Activated CD4-positive, alpha-beta T cell treated with anti-CD3 and anti-CD28 coated beads, Interleukin-2, Interleukin-4, amounts not matched to agents 100 ng/mL and 50 ng/mL, durations not matched to agents 16 hours and 8 hours (primary cell): Measurements from ENCODE around the gene DENR.
"Not testable (repeated sequence)": the region's sequence is repeated elsewhere in the genome, so short reads cannot be mapped to it uniquely, and the experiment has no call there.

Experiments used
- DNase-seq: peaks from one replicate; pipeline ENCODE4 v3.0.0-alpha.2; 2020; ENCODE audit warnings: low spot score

The DENR gene, protein sequence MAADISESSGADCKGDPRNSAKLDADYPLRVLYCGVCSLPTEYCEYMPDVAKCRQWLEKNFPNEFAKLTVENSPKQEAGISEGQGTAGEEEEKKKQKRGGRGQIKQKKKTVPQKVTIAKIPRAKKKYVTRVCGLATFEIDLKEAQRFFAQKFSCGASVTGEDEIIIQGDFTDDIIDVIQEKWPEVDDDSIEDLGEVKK

DNA sequence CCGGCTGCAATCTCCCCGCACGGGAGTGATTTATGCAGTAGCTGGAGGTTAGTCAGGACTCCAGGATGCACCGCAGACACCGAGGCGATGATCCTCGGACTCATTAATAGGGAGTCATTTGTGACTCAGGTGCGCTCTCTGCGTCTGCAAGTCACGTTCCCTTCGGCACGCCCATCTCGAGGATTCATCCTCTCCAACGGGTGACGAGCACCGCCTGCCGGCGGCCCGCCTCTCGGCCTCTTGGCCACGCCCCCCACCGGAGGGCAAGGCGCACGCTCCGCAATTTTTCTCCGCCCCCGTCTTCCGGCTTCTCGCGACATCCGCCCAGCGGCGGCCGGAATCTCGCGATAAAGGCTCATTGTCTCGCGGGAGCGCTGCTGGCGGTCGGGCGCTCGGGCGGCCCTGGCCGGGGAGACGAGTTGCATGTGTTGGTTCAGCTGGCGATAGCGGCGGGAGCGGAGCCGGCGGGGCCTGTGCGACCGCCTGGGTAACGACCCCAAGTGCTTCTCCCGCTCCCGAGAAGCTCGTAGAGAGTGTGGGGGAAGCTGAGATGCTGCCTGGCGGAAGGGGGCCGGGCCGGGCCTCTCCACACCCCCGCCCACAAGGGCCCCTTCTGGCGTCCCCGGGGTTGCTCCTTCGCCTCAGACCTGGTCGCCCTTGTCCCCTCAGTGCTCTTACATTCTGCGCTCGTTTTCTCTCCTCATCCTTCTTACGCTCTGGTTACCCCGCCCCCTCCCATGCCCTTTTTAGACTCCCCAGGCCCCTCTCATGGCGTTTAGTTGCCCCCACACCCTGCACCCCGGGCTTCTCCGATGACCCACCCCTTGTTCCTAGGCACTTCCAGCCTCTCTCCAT lies at the start of gene DENR:
TSS of gene DENR (plus strand) at position 361 of the 855 bp plus-strand sequence. CDS start 878 bp downstream, outside the sequence.
- DNase-seq, result peak; percentile 100

DNA sequence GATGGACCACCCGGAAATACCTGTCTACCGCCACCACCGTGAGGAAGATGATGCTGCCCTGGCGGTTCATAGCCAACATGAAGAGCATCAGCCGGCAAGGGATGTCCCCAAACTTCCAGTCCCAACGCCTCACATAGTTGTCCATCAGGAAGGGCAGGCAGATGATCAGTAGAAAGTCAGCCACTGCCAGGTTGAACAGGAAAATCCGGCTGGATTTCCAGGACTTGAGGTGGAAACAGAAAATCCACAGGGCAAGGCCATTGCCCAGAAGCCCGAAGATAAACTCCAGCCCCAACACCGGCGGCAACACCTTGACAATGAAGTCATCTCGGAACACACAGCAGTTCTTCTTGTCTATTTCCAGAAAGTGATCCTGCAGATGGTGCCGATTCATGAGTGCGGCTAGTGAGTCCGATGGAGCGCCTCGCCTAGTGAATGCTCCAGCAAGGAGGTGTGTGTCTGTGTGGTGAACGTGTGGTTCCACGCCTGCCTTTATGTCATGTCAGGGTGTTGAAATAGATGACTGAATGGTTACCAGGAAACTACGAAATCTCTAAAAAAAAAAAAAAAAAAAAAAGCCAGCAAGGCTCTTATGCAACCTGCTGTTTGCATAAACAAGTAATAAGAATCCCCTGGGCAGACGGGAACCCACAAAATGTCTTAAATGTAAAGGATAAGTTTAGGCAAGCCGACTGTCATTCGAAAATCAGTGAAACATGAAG lies 49.6 kb upstream of the DENR start, which contains the start of gene HCAR2:
TSS of gene HCAR2 (minus strand) at position 468 of the 722 bp plus-strand sequence. CDS start at position 394, 74 bp downstream.
- not testable (repeated sequence) for DNase-seq

DNA sequence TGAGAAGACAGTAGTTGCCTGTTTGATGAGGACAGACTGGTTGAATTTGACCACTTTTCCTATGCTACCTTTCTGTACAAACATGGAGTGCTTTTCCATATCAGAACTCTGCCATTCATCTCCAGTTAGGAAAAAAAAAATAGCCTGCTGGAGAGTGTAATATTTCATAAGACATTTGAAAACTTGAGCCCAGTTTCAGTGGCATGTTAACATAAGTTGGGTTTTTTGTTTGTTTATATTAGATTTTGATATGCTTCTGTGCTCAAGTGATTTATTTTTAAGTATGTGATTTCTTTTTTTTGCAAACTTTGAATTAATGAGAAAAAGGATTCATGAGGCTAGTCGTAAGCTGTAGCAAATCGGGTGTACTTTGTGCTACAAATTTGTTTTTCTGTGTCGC lies 48.8 kb upstream of the DENR start:
- DNase-seq, result not testable (repeated sequence)

DNA sequence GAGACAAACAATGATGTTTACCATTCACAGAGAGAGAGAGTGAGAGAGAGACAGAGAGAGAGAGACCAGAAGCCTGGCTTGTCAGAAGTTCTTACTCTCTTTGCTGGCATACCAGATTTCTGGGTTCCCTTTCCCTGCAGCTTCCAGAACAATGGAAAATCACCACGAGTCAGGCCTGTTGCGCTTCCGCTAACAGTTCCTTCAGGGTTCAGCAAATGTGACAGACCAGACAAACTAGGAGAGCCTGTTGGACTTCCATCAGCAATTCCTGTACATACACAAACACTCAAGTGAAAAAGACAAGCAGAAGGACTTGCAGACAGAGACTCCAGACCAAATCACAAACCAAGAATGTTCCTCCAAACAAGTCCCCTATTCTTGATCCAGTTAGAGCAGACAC lies 43.3 kb upstream of the DENR start:
- not testable (repeated sequence) for DNase-seq

DNA sequence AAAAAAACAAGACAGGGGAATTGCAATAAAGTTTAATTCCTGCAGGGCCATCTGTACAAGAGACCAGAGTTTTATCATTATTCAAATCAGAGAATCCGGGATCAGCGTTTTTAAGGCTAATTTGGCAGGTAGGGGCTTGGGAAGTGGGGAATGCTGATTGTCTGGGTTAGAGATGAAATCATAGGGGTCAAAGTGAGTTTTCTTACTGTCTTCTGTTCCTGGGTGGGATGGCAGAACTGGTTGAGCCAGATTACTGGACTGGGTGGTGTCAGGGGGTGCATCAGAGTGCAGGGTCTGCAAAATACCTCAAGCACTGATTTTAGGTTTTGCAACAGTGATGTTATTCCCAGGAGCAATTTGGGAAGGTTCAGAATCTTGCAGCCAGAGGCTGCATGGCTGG lies 42.3 kb upstream of the DENR start:
- DNase-seq, result not testable (repeated sequence)

DNA sequence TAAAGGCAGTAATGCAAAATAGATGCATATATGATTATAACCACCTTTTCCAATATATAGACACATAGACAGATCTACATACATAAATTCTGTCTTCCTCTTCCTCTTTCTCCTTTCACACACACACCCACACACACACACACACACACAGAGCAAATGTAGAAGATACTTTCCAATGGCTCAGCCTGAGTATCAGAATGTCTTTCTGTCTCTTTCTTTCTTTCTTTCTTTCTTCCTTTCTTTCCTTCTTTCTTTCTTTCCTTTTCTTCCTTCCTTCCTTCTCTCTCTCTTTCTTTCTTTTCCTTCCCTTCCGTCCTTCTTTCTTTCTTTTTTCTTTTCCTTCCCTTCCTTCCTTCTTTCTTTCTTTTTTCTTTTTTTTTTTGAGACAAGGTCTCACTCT lies 41.4 kb upstream of the DENR start:
- not testable (repeated sequence) for DNase-seq

DNA sequence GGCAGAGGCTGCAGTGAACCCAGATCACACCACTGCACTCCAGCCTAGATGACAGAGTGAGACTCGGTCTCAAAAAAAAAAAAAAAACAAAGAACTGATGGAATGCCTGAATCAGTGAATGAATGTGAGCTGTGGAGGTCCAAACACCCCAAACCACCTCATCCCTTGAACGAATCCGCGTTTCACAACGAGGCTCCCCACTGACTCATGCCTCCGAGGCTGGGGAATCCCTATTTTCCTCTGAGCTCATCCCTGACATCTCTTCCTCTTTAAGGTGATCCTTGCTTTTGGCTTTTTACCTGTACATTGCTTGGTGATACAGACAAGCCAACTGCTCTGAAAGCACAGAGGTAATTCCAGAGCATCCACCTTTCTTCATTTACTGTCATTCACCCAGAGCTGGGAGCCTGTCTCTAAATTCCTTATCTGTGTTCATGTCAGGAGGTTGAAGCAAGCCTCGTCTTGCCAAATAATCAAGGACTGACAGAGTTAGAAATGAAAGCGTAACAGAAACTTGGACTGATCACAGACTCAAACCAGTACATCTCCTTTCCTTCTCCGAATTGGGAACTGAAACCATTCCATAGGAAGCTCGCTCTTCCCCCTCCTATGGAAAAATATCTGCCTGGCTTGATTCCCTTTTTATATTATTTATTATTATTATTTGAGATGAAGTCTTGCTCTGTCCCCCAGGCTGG lies 39.0 kb upstream of the DENR start:
- not testable (repeated sequence) for DNase-seq

DNA sequence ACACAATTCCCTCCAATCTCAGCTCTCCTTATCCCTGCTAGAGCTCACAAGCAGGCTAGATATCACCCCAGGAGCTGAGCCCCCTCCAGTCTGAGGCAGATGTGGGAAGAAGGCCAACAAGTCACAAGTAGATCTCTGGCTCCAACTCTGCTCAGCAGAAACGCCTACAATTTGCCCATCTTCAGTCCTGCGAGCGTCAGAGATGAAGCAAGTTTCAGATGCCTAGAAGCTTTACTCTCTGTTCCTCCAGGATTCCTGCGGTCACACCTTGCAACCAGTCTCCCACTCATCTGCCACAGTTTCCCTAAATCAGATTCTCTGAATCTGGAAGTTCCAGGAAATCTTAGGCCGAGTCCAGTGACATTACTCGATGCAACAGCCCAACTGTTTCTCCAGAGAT lies 37.4 kb upstream of the DENR start:
- not testable (repeated sequence) for DNase-seq

DNA sequence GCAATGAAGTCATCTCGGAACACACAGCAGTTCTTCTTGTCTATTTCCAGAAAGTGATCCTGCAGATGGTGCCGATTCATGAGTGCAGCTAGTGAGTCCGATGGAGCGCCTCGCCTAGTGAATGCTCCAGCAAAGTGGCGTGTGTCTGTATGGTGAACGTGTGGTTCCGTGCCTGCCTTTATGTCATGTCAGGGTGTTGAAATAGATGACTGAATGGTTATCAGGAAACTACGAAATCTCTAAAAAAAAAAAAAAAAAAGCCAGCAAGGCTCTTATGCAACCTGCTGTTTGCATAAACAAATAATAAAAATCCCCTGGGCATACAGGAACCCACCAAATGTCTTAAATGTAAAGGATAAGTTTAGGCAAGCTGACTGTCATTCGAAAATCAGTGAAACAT lies 36.0 kb upstream of the DENR start, which contains the start of gene HCAR3:
TSS of gene HCAR3 (minus strand) at position 154 of the 400 bp plus-strand sequence. CDS start at position 80, 74 bp downstream.
- DNase-seq, result not testable (repeated sequence)

DNA sequence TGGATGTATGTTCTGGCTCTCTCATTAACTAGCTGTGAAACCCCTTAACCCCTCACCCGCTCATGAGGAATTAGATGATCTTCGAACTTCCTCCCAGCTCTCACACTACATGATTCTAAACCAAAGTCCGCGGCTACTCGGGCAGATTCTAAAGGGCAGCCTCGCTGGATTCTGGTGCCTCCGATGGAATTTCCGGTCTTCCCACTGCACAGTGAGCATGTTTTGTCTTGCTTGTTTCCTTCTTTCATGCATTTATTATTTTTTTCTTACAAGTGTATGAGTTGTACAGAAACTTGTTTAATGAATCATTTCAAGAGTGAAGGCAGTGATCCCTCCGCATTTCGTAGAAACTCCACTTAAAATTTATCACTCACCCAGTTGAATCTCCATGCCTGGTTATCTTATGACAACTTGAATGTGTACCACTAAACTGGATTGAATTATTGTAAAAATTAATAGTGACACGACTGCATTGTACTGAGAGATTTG lies 31.5 kb upstream of the DENR start:
- peak; percentile 80 for DNase-seq

DNA sequence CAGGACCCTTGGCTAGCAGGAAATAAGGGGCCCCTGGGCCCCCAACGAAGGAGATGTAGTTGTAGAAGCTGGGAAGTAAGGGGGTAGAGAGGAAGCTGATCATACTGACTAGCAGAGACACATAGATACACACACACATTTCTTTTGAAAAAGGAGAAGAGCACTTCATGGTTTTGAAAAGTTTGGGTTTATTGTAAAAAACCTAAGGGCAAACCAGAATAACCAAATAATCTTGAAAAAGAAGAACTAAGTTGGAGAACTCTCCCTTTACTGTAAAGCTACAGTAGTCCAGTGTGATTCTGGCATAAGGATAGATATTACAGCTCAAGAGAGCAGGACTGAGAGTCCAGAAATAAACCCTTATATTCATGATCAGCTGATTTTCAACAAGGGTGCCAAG lies 30.2 kb upstream of the DENR start:
- no peak for DNase-seq

DNA sequence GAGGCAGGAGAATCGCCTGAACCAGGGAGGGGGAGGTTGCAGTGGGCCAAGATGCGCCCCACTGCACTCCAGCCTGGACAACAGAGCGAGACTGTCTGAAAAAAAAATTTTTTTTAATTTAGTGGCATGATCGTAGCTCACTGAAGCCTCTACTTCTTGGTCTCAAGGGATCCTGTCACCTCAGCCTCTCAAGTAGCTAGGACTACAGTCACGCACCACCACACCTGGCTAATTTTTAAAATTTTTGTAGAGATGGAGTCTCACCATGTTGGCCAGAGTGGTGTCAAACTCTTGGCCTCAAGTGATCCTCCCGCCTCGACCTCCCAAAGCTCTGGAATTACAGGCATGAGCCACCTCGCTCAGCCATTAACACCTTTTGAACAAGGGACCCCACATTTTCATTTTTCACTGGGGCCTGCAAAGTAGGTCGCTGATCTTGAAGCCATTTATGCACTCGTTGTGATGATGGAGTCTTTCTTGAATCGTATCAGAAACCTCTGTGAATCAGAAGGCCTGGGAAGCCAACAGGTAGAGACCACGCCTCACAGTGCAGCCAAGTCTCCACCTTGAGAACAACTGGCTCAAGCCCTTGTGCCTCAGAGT lies 27.9 kb upstream of the DENR start:
- no peak for DNase-seq

DNA sequence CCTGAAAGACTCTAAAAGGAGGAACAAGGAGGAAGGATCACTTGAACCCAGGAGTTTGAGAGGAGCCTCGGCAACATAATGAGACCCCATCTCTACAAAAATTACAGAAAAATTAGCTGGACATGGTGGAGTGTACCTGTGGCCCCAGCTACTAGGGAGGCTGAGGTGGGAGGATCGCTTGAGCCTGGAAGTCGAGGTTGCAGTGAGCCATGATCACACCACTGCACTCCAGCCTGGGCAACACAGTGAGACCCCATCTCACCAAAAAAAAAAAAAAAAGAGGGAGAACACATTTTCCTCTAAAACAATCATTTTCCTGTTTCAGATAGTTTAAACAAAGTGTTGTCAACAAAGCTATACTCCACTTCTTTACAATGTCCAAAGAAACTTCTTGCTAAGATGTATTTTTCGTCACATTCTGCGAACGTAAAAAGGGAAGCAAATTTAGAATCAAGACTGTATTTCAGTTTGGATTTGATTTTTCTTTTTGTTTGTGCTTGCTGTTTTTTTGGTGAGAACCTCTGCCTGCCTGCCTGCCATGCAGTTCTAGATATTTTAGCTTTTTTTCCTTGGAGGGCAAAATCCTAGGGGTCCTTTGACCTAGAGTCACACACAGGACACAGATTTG lies 27.1 kb upstream of the DENR start:
- no peak for DNase-seq

DNA sequence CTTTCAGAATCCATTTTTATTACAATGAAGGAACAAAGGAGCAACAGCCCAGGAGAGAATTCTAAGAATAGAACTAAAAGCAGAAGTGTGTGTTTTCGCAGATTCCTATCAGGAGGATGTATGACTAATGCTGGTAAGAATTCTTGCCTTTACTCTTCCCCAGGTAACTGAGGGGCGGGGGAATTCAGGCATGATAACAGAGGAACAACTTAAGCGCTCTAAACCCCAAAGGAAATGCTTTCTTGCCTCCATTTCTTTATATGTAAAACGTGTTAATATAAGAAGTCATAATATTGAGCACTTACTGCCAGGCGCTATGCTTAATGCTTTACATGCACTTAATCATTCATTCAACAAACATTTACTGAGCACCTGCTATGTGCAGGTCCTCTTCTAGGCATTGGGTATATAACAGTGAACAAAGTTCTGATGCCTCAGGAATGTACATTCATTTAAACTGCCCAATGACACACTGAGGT lies 26.5 kb upstream of the DENR start:
- DNase-seq, result peak; percentile 70

DNA sequence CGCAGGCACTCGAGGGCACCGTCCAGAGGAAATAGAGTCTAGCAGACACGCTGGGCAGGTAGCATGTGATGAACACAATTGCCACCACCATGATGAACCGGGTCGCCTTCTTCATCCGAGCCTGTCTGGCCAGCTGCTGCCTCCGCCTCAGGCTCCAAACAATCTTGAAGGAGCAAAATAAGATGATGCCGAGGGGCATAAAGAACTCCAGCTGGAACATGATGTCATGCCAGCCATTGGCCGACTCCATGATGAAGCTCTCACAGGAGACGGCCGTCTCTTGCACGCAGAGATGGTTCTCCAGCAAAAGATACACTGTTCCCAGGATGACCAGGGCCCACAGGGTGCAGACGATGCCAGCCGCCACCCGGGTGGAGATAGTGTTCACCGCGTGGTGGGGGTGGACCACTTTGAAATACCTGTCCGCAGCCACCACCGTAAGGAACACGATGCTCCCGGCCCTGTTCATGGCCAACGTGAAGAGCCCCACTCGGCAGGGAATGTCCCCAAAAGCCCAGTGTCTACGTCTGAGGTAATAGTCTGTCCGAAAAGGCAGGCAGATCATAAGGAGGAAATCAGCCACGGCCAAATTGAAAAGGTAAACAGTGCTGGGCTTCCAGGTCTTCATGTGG lies 22.9 kb upstream of the DENR start:
- DNase-seq, result no peak

DNA sequence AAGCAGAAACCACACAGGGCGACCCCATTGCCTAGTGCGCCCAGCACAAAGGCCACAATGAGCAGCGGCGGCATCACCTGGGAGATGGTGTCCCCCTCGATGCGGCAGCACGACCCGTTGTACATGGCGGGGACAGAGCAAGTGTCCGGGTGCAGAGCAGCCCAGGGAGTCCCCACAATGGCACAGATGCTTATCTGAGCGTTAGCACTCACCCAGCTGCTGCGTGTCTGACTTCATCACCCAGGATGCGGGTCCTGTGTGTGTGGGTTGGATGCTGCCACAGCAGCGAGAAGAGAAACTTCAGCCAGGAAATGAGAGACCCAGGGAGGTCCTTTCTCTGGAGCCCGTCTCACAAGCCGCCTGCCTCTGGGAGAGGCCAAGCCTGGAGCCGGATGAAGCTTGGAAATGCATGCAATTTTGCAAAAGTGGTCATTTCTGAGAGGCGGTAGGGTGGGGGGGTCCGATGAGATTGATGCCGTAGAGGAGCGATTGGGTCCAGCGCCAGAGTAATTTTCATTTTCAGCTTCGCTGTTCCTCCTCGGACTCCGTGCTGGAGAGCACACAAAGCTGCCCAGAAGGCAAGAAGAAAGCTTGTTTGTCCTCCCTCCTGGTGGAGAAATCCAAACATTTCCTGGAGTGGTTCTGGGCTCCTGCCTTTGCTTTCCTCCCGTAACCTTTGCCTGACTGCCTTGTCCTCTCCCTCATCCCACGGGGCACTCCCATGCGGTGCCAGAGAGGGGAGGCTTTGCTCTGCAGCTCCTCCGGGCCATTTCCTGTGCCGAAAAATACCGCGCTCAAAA lies 22.2 kb upstream of the DENR start, which contains the start of gene HCAR1:
TSS of gene HCAR1 (minus strand) at position 630 of the 800 bp plus-strand sequence. CDS start at position 125, 505 bp downstream.
- peak; percentile 85 for DNase-seq

DNA sequence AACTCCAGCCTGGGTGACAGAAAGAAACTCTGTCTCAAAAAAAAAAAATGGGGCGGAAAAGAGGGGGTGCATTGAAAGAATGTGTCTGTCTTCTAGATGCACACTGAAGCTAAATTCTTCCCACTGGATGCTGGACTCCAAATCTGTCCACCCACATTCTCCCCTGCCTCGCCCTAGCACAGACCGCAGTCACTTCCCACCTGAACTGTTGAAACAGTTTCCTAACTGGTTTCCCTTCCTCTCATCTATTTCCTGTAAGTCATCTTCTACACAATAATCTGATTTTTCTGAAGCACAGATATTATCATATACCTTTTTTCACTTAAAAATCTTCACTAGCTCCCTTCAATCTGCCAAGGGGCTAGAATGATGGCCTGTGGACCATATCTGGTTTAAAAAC lies 20.5 kb upstream of the DENR start:
- DNase-seq, result peak; percentile 59

DNA sequence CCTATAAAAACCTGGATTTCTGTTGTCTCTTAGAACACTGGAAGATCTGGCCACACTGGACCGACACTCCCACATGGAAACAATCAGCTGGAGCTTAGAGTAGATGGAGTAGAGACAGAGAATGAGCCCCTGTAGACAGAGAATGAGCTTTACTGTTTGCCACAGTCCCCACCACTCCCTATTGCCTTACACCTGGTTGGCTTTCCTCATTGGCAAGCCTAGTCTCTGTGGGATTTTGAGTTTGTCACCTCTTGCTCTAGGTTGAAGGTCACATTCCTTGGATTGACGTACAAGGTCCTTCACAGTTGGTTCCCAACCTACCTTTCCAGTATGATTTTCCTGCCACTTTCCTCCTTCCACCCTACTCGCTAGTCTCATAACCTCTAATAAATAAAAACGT lies 20.0 kb upstream of the DENR start:
- DNase-seq, result no peak

DNA sequence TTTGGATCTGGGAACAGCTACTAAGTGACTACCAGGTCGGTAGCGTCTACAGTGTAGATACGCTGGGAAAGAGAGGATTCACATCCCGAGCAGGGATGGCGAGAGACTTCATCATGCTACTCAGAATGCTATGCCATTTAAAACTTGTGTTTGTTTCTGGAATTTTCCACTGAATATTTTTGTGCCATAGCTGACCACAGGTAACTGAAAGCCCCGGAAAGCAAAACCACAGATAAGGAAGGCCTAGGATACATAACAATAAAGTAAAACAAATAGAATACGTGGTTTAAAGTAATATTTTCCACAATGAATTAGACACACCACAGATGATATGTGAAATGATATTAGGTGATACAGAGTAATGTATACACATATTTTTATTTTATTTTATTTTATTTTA lies 14.1 kb upstream of the DENR start:
- no peak for DNase-seq
